Naive thymus-derived CD8-positive, alpha-beta T cell (primary cell): ENCODE data around the gene SPATA17. TPM values are rescaled to one million over a fixed set of nuclear protein-coding genes. Genes with fewer than 3 reads are reported as not detected.

ENCODE experiments used
- ATAC-seq, 2 donors: fragments of 150-1000 bp; cut with Tn5 transposase in 1 of 2; sonication (Bioruptor Pico), chemical (Tn5 transposase) in 1 of 2; 1 replicate in 1 of 2; 2 replicates in 1 of 2; pipeline ENCODE4 v1.10.0; 2021; ENCODE audit warnings: mild to moderate bottlenecking in 2 of 2, moderate library complexity in 2 of 2
- POLR2A ChIA-PET: fragments of 350-600 bp; sonication (Branson Sonifier 250); formaldehyde crosslinking; loops from one replicate; lab custom pipeline; 2021; ENCODE audit warnings: antibody characterized with exemption; lab: Charles Lee
- DNase-seq, 10 donors: peaks; one replicate each; pipeline versions ENCODE4 v3.0.0 to v3.0.0-alpha.2; 2020 to 2022
- H3K27ac Mint-ChIP-seq, 10 donors: one replicate each; pipeline ENCODE4 v1.8.0; 2020 to 2022; ENCODE audit warnings: mild to moderate bottlenecking in 10 of 10, mixed read lengths in 10 of 10, moderate library complexity in 4 of 10, inconsistent platforms in 1 of 10
- H3K27me3 Mint-ChIP-seq, 5 donors: one replicate each; pipeline ENCODE4 v1.8.0; 2021 to 2022; ENCODE audit warnings: mixed read lengths in 5 of 5
- H3K36me3 Mint-ChIP-seq, 3 donors: one replicate each; pipeline ENCODE4 v1.8.0; 2020 to 2022; ENCODE audit warnings: mixed read lengths in 3 of 3, mild to moderate bottlenecking in 2 of 3, inconsistent platforms in 1 of 3
- H3K4me1 Mint-ChIP-seq, 4 donors: one replicate each; pipeline ENCODE4 v1.8.0; 2021 to 2022; ENCODE audit warnings: mixed read lengths in 4 of 4
- H3K4me3 Mint-ChIP-seq, 10 donors: one replicate each; pipeline ENCODE4 v1.8.0; 2020 to 2022; ENCODE audit warnings: mild to moderate bottlenecking in 10 of 10, mixed read lengths in 10 of 10, moderate library complexity in 6 of 10, inconsistent platforms in 1 of 10
- H3K9me3 Mint-ChIP-seq, 9 donors: one replicate each; pipeline ENCODE4 v1.8.0; 2020 to 2022; ENCODE audit warnings: mixed read lengths in 9 of 9, mild to moderate bottlenecking in 3 of 9, inconsistent platforms in 1 of 9, moderate library complexity in 1 of 9
- polyA plus RNA-seq, 3 donors: library from polyadenylated mRNA; unstranded; fragments of 300-500 nt; fragmentation: Illumina TruSeq; gene quantifications; one replicate each; pipeline ENCODE4 v1.2.3, GENCODE V29; 2021
- total RNA-seq, 8 experiments: library from RNA in 2 of 8; stranded (reverse) in 2 of 8; gene quantifications; one replicate each; pipeline ENCODE4 v1.2.3 and lab custom pipeline; 2021 to 2026

The SPATA17 gene
- total and polyA plus RNA-seq, 5 experiments from 2014 or later = not detected

DNA sequence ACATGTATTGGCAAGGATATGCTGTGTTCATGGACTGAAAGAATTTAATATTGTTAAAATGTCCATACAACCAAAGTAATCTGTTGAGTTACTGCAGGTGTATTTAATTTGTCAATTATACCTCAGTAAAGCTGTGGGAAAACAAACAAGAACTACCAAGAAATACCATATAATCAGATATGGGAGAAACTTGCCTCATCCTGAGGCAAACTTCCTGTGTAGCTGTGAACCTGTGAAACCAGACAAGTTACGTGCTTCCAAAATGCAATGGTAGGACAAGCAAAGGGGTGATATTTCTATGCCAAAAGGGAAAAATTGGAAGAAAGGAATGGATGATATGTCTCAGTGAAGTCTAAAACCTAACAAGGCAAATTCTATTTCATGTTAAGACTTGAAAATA is 174.6 kb downstream of the SPATA17 start:
- Mint-ChIP-seq H3K36me3 (no peaks in the 10 kb centered on the region), H3K27me3 (peaks cover 0 to 3% (median 0%) of the 10 kb centered on the region in 5 donors), H3K4me3 (no peak overlapping the region), H3K27ac (no peak overlapping the region), H3K9me3 (peaks cover 0 to 12% (median 3%) of the 10 kb centered on the region in 9 donors), H3K4me1 (no peaks in the 10 kb centered on the region)
- POLR2A ChIA-PET = no interaction called here
- ATAC-seq (no peak), DNase-seq (no peak)

DNA sequence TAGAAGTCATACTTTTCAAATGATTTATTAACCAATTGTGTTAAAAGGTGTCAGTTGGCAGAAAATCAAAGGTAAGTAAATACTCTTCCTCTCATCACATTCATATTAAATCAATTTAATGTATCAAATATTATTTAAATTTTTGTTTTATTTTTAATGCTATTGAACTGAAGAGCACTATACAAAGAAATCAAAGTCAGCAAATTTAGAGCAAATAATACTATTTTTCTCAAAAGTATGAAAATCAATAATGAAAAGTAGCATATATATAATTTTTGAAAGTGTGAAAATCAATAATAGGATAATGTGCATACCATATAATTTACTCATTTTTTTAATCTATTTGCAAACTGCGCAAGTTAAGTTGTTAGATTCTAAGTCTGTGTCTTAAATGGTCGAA is 181.0 kb downstream of the SPATA17 start:
- Mint-ChIP-seq H3K4me1 (no peaks in the 10 kb centered on the region), H3K27me3 (no peaks in the 10 kb centered on the region), H3K36me3 (peaks cover 0 to 1% (median 0%) of the 10 kb centered on the region in 3 donors), H3K4me3 (no peak overlapping the region), H3K9me3 (peaks cover 0 to 10% (median 3%) of the 10 kb centered on the region in 9 donors), H3K27ac (no peak overlapping the region)
- POLR2A ChIA-PET = no interaction called here
- no peak for ATAC-seq
- DNase-seq = no peak

DNA sequence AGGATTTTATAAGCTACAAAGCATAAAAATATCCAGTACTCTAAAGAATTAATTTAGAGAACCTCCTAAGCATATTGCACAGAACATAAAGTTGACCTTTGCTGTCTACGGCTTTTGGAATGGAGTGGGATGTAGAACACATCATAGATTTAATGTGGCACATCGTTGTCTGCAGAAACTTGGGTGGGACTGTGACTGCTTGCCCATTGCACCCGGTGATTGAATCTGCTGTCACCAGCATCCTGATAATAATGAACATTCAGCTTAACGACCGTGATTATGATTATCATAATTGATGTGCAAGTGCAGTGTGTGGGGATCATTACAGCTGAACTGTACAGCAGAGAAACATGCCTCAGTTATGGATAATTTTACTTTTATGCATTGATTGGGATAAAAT is 181.9 kb downstream of the SPATA17 start:
- no peak overlapping the region for H3K27ac Mint-ChIP-seq
- H3K27me3 Mint-ChIP-seq = no peaks in the 10 kb centered on the region
- peaks cover 0 to 7% (median 0%) of the 10 kb centered on the region in 3 donors for H3K36me3 Mint-ChIP-seq
- no peak for DNase-seq
- ATAC-seq = no peak
- H3K9me3 Mint-ChIP-seq = peaks cover 0 to 19% (median 5%) of the 10 kb centered on the region in 9 donors
- no peak overlapping the region for H3K4me3 Mint-ChIP-seq
- POLR2A ChIA-PET = no interaction called here
- H3K4me1 Mint-ChIP-seq = no peaks in the 10 kb centered on the region

DNA sequence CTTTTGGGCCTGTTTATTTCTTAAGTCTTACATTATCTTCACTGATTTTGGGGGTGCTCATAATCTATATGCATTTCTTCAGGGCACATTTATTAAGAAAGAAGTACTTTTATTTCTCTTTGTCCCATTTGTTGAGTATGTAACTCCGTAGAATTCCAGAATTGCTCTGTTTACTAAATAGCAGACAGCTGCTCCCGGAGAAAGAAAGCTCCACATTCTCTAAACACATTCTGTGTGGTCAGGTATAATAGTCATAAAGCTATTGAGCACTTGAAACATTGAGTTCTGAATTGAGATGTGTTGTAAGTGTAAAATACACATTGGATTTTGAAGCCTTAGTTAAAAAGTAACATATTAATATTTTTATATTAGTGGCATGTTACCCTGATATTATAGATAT is 206.5 kb downstream of the SPATA17 start:
- no peaks in the 10 kb centered on the region for H3K27me3 Mint-ChIP-seq
- no peak overlapping the region for H3K4me3 Mint-ChIP-seq
- ATAC-seq = no peak
- no peak for DNase-seq
- no peaks in the 10 kb centered on the region for H3K4me1 Mint-ChIP-seq
- POLR2A ChIA-PET = no interaction called here
- H3K36me3 Mint-ChIP-seq = no peaks in the 10 kb centered on the region
- peaks cover 0 to 5% (median 0%) of the 10 kb centered on the region in 9 donors for H3K9me3 Mint-ChIP-seq
- H3K27ac Mint-ChIP-seq = no peak overlapping the region

DNA sequence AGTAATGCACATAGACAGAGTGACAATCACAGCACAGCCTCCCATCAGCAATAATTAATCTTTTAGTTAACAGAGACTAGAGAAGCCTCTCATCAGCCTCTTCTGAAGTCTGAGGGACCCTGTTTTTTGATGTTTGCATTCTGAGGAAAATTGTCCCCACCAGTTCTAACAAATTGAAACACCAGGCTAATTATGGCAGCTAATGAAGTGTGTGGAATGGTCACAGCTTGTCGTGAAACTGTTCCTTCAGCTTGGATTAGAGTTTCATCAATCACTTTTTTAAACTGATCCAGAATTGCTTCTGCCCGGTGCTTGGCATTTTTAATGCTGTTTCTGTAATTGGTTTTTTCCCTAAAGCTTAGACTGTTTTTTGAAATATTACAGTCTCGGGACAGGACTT is 208.0 kb downstream of the SPATA17 start:
- Mint-ChIP-seq H3K4me3 (no peak overlapping the region), H3K27me3 (no peaks in the 10 kb centered on the region), H3K27ac (no peak overlapping the region), H3K9me3 (peaks cover 0 to 5% (median 0%) of the 10 kb centered on the region in 9 donors), H3K4me1 (no peaks in the 10 kb centered on the region), H3K36me3 (no peaks in the 10 kb centered on the region)
- no peak for ATAC-seq
- DNase-seq = no peak
- POLR2A ChIA-PET = no interaction called here

DNA sequence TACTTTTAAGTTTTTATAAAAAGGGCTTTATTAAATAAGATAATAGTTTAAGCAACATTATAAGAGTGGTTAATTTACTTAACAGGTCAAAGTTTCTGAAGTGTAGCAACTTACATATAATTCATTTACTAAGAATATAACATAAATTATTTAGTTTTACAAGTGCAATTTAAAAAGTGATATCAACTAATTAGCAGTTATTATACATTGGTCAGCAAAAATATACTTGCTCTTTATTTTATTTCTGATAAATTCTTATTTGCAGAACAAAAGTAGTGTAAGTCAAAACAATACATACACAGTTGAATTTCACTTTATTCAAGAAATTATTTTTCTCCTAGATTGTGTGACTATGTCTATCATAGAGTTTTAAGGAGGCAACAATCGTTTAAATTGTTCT is 215.6 kb downstream of the SPATA17 start:
- DNase-seq (no peak), ATAC-seq (no peak)
- Mint-ChIP-seq H3K4me1 (no peaks in the 10 kb centered on the region), H3K27ac (no peak overlapping the region), H3K36me3 (no peaks in the 10 kb centered on the region), H3K9me3 (peaks cover 0 to 3% (median 0%) of the 10 kb centered on the region in 9 donors), H3K4me3 (no peak overlapping the region), H3K27me3 (peaks cover 0 to 4% (median 0%) of the 10 kb centered on the region in 5 donors)
- POLR2A ChIA-PET = no interaction called here

DNA sequence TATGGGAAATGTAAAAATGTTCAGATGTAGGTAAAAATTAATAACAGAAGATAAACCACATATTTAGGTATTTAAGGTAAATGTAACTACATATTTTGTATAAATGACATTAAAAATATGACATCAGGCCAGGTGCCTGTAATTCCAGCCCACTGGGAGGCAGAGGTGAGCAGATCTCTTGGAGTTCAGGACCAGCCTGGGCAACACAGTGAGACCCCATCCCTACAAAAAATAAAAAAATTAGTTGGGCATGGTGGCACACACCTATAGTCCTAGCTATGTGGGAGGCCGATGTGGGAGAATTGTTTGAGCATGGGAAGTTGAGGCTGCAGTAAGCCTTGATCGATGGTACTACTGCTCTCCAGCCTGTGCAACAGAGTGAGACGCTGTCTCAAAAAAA is 216.5 kb downstream of the SPATA17 start:
- POLR2A ChIA-PET = no interaction called here
- ATAC-seq = no peak
- Mint-ChIP-seq H3K9me3 (peaks cover 0 to 3% (median 0%) of the 10 kb centered on the region in 9 donors), H3K36me3 (no peaks in the 10 kb centered on the region), H3K27ac (no peak overlapping the region), H3K27me3 (peaks cover 0 to 4% (median 0%) of the 10 kb centered on the region in 5 donors), H3K4me3 (no peak overlapping the region), H3K4me1 (no peaks in the 10 kb centered on the region)
- DNase-seq = no peak

DNA sequence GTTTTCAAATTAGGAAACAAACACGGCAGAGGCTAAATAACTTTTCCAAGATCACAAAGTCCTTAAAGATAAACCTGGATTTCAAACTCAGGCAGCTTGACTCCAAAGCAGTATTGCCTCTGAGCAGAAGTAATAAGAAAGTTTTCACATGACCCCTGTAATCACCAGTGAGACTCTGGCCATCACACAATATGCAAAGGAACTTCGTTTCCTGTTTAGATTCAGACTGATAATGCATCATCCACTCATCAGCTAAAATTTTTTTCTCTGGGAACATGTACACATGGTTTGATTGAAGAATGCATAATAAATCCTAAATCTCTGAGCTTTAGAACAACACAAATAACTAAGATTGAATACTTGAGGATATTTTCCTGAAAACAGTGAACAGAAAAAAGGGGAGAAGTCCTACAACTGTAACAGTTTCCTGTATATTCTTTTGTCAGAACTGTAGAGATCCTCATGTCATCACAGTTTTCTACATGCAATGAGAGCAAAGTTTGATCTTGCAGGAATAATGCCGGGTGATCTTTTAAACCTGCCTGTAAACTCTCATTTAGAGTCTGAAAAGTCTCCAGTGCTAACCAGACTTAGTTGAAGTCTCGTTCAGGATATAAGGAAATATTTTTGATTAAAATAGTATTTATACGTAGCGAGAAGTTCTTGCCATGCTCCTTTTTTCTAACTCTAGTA is 225.3 kb downstream of the SPATA17 start:
- POLR2A ChIA-PET = no interaction called here
- H3K9me3 Mint-ChIP-seq = peaks cover 1 to 15% (median 6%) of the 10 kb centered on the region in 9 donors
- peaks cover 0 to 3% (median 0%) of the 10 kb centered on the region in 5 donors for H3K27me3 Mint-ChIP-seq
- ATAC-seq (no peak), DNase-seq (no peak)
- H3K27ac Mint-ChIP-seq = no peak overlapping the region
- no peaks in the 10 kb centered on the region for H3K4me1 Mint-ChIP-seq
- no peak overlapping the region for H3K4me3 Mint-ChIP-seq
- H3K36me3 Mint-ChIP-seq = no peaks in the 10 kb centered on the region

DNA sequence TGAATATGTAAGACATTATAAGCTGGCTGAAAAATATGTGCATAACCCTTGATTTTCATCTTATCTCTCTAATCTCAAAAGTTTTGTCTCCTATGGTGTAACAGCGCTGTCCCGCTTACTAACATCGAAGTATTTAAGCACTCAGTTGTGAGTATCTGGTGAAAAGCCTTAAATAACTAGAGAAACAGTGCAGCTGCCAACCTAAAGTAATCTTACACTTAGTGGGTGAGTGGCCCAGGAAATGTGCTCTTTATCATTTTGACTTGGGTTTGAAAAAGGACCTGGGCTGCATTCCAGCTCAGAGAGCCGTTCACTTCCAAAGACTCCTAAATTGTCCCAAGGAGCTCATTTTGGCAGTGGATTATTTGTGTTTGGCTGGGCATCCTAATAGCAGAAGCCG is 225.9 kb downstream of the SPATA17 start:
- DNase-seq = no peak
- peaks cover 0 to 3% (median 0%) of the 10 kb centered on the region in 5 donors for H3K27me3 Mint-ChIP-seq
- H3K4me1 Mint-ChIP-seq = no peaks in the 10 kb centered on the region
- no peak overlapping the region for H3K4me3 Mint-ChIP-seq
- H3K27ac Mint-ChIP-seq = no peak overlapping the region
- peaks cover 3 to 19% (median 6%) of the 10 kb centered on the region in 9 donors for H3K9me3 Mint-ChIP-seq
- no peaks in the 10 kb centered on the region for H3K36me3 Mint-ChIP-seq
- ATAC-seq = no peak
- POLR2A ChIA-PET = no interaction called here

DNA sequence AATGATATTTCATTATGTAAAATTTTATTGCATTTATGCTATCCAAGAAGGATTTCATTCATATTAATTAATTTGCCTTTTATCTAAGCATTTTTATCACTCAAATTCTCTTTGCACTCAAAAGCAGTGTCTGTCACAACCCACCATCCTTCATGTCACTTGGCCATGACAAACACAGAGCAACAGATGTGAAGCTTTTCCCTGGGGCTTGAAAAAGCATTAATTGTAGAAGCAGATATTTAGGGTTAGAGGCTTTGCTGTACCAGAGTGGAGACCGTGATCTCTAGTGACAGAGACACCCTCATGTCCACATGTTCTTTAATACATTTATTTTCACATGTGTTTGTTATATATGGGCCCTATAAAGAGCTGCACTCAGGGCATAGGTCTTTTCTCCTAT is 230.5 kb downstream of the SPATA17 start:
- POLR2A ChIA-PET = no interaction called here
- no peaks in the 10 kb centered on the region for H3K36me3 Mint-ChIP-seq
- H3K27ac Mint-ChIP-seq = no peak overlapping the region
- peaks cover 4 to 19% (median 7%) of the 10 kb centered on the region in 9 donors for H3K9me3 Mint-ChIP-seq
- H3K4me1 Mint-ChIP-seq = no peaks in the 10 kb centered on the region
- DNase-seq (no peak), ATAC-seq (no peak)
- no peaks in the 10 kb centered on the region for H3K27me3 Mint-ChIP-seq
- H3K4me3 Mint-ChIP-seq = no peak overlapping the region

DNA sequence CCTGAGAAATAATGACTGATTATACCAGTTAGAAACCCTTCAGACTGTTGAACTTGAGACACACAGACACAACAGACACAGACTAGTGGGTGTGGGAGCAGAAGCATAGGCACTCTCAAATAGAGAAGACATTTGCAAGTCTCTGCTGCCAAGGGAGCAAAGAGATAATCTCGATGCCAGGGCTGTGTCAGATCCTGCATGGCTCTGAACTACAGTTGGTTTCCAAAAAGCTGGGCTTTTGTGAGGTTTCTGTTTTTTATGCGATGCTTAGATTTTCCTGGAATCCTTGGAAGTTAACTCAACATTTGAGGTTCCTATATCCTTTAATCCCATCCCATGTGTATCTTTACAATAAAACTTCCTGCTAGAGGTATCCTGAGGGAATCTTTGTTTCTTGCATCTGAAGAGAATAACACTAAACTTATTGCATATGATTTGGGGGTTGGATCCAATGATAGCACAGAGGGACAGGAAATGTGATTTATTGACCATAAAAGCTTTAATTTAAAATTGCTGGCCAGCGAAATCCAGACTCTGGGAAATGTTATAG is 236.4 kb downstream of the SPATA17 start:
- POLR2A ChIA-PET = no interaction called here
- H3K4me1 Mint-ChIP-seq = no peaks in the 10 kb centered on the region
- no peak for DNase-seq
- H3K9me3 Mint-ChIP-seq = peaks cover 0 to 4% (median 0%) of the 10 kb centered on the region in 9 donors
- H3K4me3 Mint-ChIP-seq = no peak overlapping the region
- H3K27me3 Mint-ChIP-seq = no peaks in the 10 kb centered on the region
- H3K36me3 Mint-ChIP-seq = no peaks in the 10 kb centered on the region
- no peak overlapping the region for H3K27ac Mint-ChIP-seq
- no peak for ATAC-seq

DNA sequence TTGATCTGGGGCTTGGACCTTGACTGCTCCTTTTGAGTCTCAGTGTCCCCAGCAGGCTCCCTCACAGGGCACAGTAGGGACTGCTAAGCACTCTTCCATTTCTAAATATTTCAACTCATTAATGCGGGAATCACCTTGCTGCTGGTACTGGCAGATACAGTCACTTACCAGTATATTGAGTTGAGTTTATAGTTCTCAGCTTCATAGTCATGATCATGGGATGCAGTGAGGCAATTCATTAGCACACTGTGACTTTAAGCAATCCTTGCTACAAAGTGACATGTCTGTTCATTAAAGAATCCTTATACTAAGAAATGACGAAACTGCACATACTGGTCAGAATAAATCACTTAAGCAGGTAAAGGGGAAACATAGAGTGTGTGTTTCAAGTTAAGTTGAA is 240.8 kb downstream of the SPATA17 start:
- no peaks in the 10 kb centered on the region for H3K27me3 Mint-ChIP-seq
- peaks cover 0 to 3% (median 0%) of the 10 kb centered on the region in 9 donors for H3K9me3 Mint-ChIP-seq
- no peak for DNase-seq
- H3K4me3 Mint-ChIP-seq = no peak overlapping the region
- no peaks in the 10 kb centered on the region for H3K36me3 Mint-ChIP-seq
- ATAC-seq = no peak
- POLR2A ChIA-PET = no interaction called here
- H3K27ac Mint-ChIP-seq = no peak overlapping the region
- no peaks in the 10 kb centered on the region for H3K4me1 Mint-ChIP-seq

DNA sequence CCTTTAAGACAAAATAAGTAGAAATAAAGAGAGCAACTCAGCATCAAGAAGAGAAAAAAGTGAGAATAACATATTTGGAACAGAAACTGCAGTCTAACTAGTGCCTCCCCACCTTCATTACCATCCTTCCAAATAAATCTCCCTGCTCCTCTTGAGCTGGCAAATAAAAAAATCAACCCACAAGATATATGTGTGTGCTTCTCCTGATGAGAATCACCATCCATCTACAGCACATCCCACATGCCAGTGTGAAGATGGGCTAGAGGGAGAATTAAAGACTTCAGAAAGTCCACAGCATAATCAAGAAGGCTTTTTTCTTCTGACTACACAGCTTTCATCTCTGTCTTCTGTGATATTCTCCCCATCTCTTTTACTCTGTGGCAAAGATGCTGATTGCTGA is 244.1 kb downstream of the SPATA17 start:
- ATAC-seq = no peak
- no peaks in the 10 kb centered on the region for H3K36me3 Mint-ChIP-seq
- H3K9me3 Mint-ChIP-seq = peaks cover 0 to 6% (median 1%) of the 10 kb centered on the region in 9 donors
- no peaks in the 10 kb centered on the region for H3K27me3 Mint-ChIP-seq
- H3K4me1 Mint-ChIP-seq = no peaks in the 10 kb centered on the region
- no peak overlapping the region for H3K4me3 Mint-ChIP-seq
- POLR2A ChIA-PET = no interaction called here
- no peak overlapping the region for H3K27ac Mint-ChIP-seq
- no peak for DNase-seq

DNA sequence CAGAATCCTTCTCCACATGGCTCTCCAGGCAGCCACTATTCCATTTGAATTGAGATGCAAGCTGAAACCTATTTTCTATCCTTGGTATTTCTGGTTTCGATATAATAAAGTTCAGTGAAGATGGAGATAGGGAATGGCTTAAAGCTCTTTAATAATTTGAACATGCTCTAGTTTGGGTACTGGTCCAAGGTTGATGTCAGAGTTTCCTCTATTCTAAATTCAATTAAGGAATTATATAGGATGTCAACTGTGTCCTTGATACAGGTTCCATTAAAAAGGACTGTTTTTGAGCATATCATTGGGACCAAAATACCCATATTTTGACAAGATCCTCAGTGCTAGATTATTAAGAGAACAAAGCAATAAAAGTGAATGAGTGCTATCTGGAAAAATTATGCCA is 245.3 kb downstream of the SPATA17 start:
- no peaks in the 10 kb centered on the region for H3K4me1 Mint-ChIP-seq
- DNase-seq (no peak), ATAC-seq (no peak)
- no peak overlapping the region for H3K27ac Mint-ChIP-seq
- H3K27me3 Mint-ChIP-seq = no peaks in the 10 kb centered on the region
- no peaks in the 10 kb centered on the region for H3K36me3 Mint-ChIP-seq
- H3K9me3 Mint-ChIP-seq = peaks cover 0 to 7% (median 0%) of the 10 kb centered on the region in 9 donors
- POLR2A ChIA-PET = no interaction called here
- H3K4me3 Mint-ChIP-seq = no peak overlapping the region
